Pancreas (tissue), 10 donors: Measurements from ENCODE around the gene GDA. TPM values are rescaled to one million over a fixed set of nuclear protein-coding genes. Genes with fewer than 3 reads are reported as not detected.

Source experiments
- ATAC-seq, 4 donors: fragments of 200-7000 bp; cut with Tn5 transposase; one replicate each; pipeline versions ENCODE4 v1.8.0 to v1.9.1; 2020; ENCODE audit warnings: mild to moderate bottlenecking in 4 of 4, moderate library complexity in 4 of 4
- DNase-seq, 6 donors: peaks; one replicate each; pipeline ENCODE4 v3.0.0-alpha.2; 2020
- FAIRE-seq: peaks from 2 replicates; lab custom pipeline; 2012; peaks lifted over from hg19 to GRCh38; lab: Jason Lieb, UNC
- H3K27ac ChIP-seq, 4 donors: fragments of 200-600 bp; sonication (generic); 1 replicate in 3 of 4; 2 replicates in 1 of 4; pipeline versions ENCODE4 v1.5.0 to v1.8.0; 2020
- H3K27me3 ChIP-seq, 4 donors: fragments of 200-600 bp; one replicate each; pipeline ENCODE4 v1.8.0; 2021
- H3K36me3 ChIP-seq, 3 donors: fragments of 200-600 bp; sonication (generic) in 1 of 3; one replicate each; pipeline versions ENCODE4 v1.5.0 to v1.8.0; 2020 to 2021
- H3K4me1 ChIP-seq, 3 donors: fragments of 200-600 bp; one replicate each; pipeline ENCODE4 v1.8.0; 2021
- H3K4me3 ChIP-seq, 4 donors: fragments of 200-600 bp; sonication (generic) in 2 of 4; one replicate each; pipeline versions ENCODE4 v1.5.0 to v1.8.0; 2020 to 2021
- H3K9me3 ChIP-seq, 4 donors: fragments of 200-600 bp; one replicate each; pipeline ENCODE4 v1.8.0; 2021
- WGBS, 2 donors: extraction: QIAGEN DNeasy Blood & Tissue Kit; methylation state at CpG; one replicate each; pipeline ENCODE4 v1.1.7; 2013; 5-methylcytosine and 5-hydroxymethylcytosine counted together
- intact Hi-C, 3 donors: fragments of 100-400 bp; cut with DNase I; formaldehyde crosslinking; loops; one replicate each; pipeline versions ENCODE4 v1.11.1 to v1.14.2; 2022
- polyA plus RNA-seq, 2 donors: library from polyadenylated mRNA; stranded (reverse); fragments of 200-250 nt; gene quantifications; one replicate each; pipeline ENCODE4 v1.2.3, GENCODE V29; 2013
- total RNA-seq, 6 donors: library from RNA; stranded (reverse); fragmentation: NEBNext Ultra II Directional in 4 of 6; extraction: Animal tissue kit (Norgen Biotek cat#: 25700) in 4 of 6; gene quantifications; one replicate each; pipeline versions ENCODE4 v1.2.1 to v1.2.4, GENCODE V29; 2021 to 2023
- TF ChIP-seq, protein P1 (sequence below), 4 donors: fragments of 200-600 bp; sonication (generic) in 3 of 4; IDR thresholded peaks; one replicate each; pipeline versions ENCODE4 v1.5.0 to v1.8.0; 2021; ENCODE audit warnings: antibody characterized with exemption in 4 of 4
- donor health status: healthy with polysubstance abuse.
- donor health status: DM: no; HTN: no; CAD: no; lungs with moderate emphysema.
- donor health status: DM: no; HTN: no; CAD: no.
- donor health status: control.
- donor health status: control.
- donor health status: Bipolar disorder and iron deficiency.
- donor health status: DM: yes; HTN: yes; CAD: no.
- donor health status: DM: no; HTN: no; CAD: no.
- donor health status: DM: no; HTN: no; CAD: no.
- donor health status: DM: yes; HTN: yes; CAD: no.

Gene GDA
- total RNA-seq: 1 to 10 TPM; 1.0 to 4.8 (median 2.1) TPM
- polyA plus RNA-seq: 10 to 100 TPM in 1 of 2 donors, 1 to 10 TPM in 1; 1.5 to 11.6 TPM

DNA sequence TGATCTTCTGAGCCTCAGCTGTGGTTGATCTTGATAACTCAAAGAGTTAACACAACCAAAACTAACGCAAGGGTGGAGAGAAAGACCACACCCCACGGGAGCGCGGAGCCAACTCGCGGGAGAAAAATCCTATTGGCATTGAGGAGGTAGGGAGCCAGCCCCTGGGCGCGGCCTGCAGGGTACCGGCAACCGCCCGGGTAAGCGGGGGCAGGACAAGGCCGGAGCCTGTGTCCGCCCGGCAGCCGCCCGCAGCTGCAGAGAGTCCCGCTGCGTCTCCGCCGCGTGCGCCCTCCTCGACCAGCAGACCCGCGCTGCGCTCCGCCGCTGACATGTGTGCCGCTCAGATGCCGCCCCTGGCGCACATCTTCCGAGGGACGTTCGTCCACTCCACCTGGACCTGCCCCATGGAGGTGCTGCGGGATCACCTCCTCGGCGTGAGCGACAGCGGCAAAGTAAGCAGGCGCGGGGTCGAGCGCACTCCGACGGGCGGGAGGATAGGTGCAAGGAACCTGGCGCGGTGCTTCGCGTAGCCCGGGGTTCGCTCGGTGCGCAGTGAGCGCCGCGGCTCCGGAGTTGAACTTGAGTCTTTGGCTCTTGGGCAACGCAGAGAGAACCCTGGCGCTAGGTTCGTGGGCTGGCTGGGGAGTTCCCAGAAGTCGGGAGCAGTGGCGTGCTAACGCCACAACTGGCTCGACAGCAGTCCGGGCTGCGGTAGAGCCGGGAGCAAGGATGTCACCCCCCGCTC, at the start of gene GDA:
GDA (plus strand) TSS at position 210 of the 745 bp plus-strand sequence; CDS start at position 330, 120 bp downstream.
- ATAC-seq (peak; percentile 35 to 86 (median 84)), DNase-seq (peak in 5 of 6 donors; percentile 9 to 69 (median 23)), FAIRE-seq (no peak)
- Histone ChIP-seq H3K36me3 (no peaks in the 10 kb centered on the region), H3K4me3 (peak within 1 kb of the TSS in 3 of 4 donors; percentile 18 to 42 (median 24)), H3K27me3 (no peaks in the 10 kb centered on the region), H3K27ac (peak within 1 kb of the TSS in 1 of 4 donors; percentile 37), H3K9me3 (no peaks in the 10 kb centered on the region), H3K4me1 (no peaks in the 10 kb centered on the region)
- TF ChIP-seq, protein P1, sequence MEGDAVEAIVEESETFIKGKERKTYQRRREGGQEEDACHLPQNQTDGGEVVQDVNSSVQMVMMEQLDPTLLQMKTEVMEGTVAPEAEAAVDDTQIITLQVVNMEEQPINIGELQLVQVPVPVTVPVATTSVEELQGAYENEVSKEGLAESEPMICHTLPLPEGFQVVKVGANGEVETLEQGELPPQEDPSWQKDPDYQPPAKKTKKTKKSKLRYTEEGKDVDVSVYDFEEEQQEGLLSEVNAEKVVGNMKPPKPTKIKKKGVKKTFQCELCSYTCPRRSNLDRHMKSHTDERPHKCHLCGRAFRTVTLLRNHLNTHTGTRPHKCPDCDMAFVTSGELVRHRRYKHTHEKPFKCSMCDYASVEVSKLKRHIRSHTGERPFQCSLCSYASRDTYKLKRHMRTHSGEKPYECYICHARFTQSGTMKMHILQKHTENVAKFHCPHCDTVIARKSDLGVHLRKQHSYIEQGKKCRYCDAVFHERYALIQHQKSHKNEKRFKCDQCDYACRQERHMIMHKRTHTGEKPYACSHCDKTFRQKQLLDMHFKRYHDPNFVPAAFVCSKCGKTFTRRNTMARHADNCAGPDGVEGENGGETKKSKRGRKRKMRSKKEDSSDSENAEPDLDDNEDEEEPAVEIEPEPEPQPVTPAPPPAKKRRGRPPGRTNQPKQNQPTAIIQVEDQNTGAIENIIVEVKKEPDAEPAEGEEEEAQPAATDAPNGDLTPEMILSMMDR (IDR thresholded peaks at IDR 0.05): no peak
- intact Hi-C loops: no loop called here
- WGBS, 2 donors: 2% methylated on average over 70 of the region's 70 CpGs

DNA sequence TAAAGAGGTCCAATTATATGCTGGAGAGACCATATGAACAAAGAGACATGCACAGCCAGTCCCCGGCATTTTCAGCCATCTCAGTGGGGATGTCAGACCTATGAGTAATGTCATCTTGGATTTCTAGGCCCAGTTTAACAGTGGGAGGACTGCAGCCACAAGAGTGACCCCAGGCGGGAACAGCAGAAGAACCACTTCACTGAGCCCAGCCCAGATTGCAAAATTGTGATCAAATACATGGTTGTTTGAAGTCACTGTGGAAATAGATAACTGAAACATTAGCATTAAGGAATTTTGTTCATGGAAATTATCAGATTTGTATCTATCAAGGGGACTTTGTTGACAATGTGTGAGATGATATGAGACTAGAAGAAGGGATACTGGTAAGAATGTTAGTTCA, 46.7 kb upstream of the GDA start:
- ATAC-seq (no peak), FAIRE-seq (no peak), DNase-seq (no peak)
- Histone ChIP-seq H3K9me3 (no peaks in the 10 kb centered on the region), H3K4me1 (no peaks in the 10 kb centered on the region), H3K4me3 (no peak overlapping the region), H3K27me3 (no peaks in the 10 kb centered on the region), H3K36me3 (no peaks in the 10 kb centered on the region), H3K27ac (no peak overlapping the region)
- intact Hi-C loops: no loop called here
- TF ChIP-seq, protein P1 (IDR thresholded peaks at IDR 0.05): no peak
- 91% methylated on average over 2 of the region's 2 CpGs for WGBS, 2 donors

DNA sequence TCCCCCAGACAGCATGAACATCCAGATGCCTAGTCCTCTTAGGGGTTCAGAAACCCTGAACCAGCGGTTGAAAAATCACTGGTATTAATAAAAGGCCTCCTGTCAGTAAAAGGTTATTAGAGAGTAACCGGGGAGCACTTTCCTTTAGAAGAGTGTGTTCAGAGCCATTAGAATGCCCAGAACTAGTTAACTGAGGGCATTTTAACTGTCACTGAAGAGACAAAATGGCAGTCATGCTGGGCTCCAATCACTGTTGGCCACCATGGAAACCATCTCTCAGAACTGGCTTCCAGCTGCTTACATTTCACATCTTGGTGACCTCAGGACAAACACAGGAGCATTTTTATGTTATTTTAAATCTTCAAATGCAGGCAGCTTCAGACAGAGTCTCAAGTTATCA, 36.2 kb upstream of the GDA start:
- no peaks in the 10 kb centered on the region for H3K36me3 ChIP-seq
- H3K27me3 ChIP-seq: no peaks in the 10 kb centered on the region
- TF ChIP-seq, protein P1 (IDR thresholded peaks at IDR 0.05): no peak
- no peak for DNase-seq
- no peaks in the 10 kb centered on the region for H3K4me1 ChIP-seq
- no peak overlapping the region for H3K27ac ChIP-seq
- FAIRE-seq: no peak
- no peak overlapping the region for H3K4me3 ChIP-seq
- intact Hi-C loops: no loop called here
- no peaks in the 10 kb centered on the region for H3K9me3 ChIP-seq
- WGBS, 2 donors: 87 to 88% methylated on average over 2 of the region's 2 CpGs
- ATAC-seq: no peak

GRCh38 chr9:72119853-72120252, 29.4 kb upstream of the GDA start:
- intact Hi-C loops: no loop called here
- H3K27ac ChIP-seq: no peak overlapping the region
- no peaks in the 10 kb centered on the region for H3K27me3 ChIP-seq
- ATAC-seq: peak in 2 of 4 donors; percentile 70
- 17 to 27% methylated on average over 2 of the region's 2 CpGs for WGBS, 2 donors
- no peaks in the 10 kb centered on the region for H3K36me3 ChIP-seq
- TF ChIP-seq, protein P1 (IDR thresholded peaks at IDR 0.05): no peak
- H3K9me3 ChIP-seq: no peaks in the 10 kb centered on the region
- H3K4me1 ChIP-seq: peaks cover 0 to 3% (median 0%) of the 10 kb centered on the region in 3 donors
- DNase-seq: no peak
- FAIRE-seq: no peak
- no peak overlapping the region for H3K4me3 ChIP-seq

DNA sequence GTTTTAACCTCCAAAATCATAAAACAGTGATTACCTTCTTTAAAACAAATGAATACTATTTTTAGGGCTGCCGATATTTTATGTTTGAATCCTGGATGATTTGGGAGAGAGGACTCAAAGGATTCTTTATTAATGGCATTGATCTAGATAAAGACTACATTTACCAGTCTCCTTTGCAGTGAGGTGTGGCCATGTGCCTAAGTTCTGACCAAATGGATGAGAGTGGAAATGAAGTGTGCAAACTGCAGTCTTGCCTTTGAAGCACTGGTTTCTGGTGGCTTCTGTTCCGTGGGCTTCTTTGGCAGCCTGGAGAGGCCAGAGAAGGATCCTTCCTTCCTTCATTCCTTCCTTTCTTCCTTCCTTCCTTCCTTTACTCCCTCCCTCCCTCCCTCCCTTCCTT, 24.3 kb upstream of the GDA start:
- peaks cover 0 to 12% (median 11%) of the 10 kb centered on the region in 3 donors for H3K4me1 ChIP-seq
- H3K27ac ChIP-seq: no peak overlapping the region
- no peak for FAIRE-seq
- 68 to 79% methylated on average over 2 of the region's 2 CpGs for WGBS, 2 donors
- no peaks in the 10 kb centered on the region for H3K9me3 ChIP-seq
- TF ChIP-seq, protein P1 (IDR thresholded peaks at IDR 0.05): no peak
- no peak for DNase-seq
- intact Hi-C loops: no loop called here
- H3K36me3 ChIP-seq: no peaks in the 10 kb centered on the region
- no peaks in the 10 kb centered on the region for H3K27me3 ChIP-seq
- H3K4me3 ChIP-seq: no peak overlapping the region
- ATAC-seq: no peak
